HFFc6 (cell line): ENCODE measurements around the gene ALK. TPM values are rescaled to one million over a fixed set of nuclear protein-coding genes. Genes with fewer than 3 reads are reported as not detected.

Source experiments
- DNase-seq: peaks from one replicate; pipeline ENCODE4 v3.0.0-alpha.2; 2018
- H3K27ac Mint-ChIP-seq: 2 replicates; pipeline ENCODE4 v1.8.0; 2020; ENCODE audit warnings: mild to moderate bottlenecking, mixed read lengths
- H3K27me3 Mint-ChIP-seq: 2 replicates; pipeline ENCODE4 v1.8.0; 2021; ENCODE audit warnings: mild to moderate bottlenecking, moderate library complexity, mixed read lengths; ENCODE audit not compliant: insufficient read depth
- H3K36me3 Mint-ChIP-seq: 2 replicates; pipeline ENCODE4 v1.8.0; 2021; ENCODE audit warnings: low read depth, mixed read lengths
- H3K4me1 Mint-ChIP-seq: 2 replicates; pipeline ENCODE4 v1.8.0; 2020; ENCODE audit warnings: low read depth, mixed read lengths
- H3K4me3 Mint-ChIP-seq: 2 replicates; pipeline ENCODE4 v1.8.0; 2020; ENCODE audit warnings: mild to moderate bottlenecking, moderate library complexity, mixed read lengths
- H3K9me3 Mint-ChIP-seq: 2 replicates; pipeline ENCODE4 v1.8.0; 2020; ENCODE audit warnings: mild to moderate bottlenecking, mixed read lengths
- CTCF ChIP-seq: fragments of 200-600 bp; sonication (generic); IDR thresholded peaks from 2 replicates; pipeline ENCODE4 v1.5.0; 2021; ENCODE audit warnings: antibody characterized with exemption, mild to moderate bottlenecking
- total RNA-seq, 6 experiments: library from RNA; stranded (reverse); fragmentation: NEBNext Ultra II Directional; extraction: Animal tissue kit (Norgen Biotek cat#: 25700); gene quantifications; 2 replicates in 1 of 6; 3 replicates in 5 of 6; pipeline ENCODE4 v1.2.3, GENCODE V29; 2021

ALK gene
- total RNA-seq, 6 experiments from 2014 or later = not detected

- Mint-ChIP-seq H3K4me1 (peaks cover 21% of the 10 kb centered on the region), H3K27ac (no peak overlapping the region), H3K9me3 (no peaks in the 10 kb centered on the region), H3K4me3 (no peak overlapping the region), H3K36me3 (no peaks in the 10 kb centered on the region), H3K27me3 (peaks cover 16% of the 10 kb centered on the region; the same call in 1 of the 2 replicates)
- DNase-seq = no peak
- no peak for TF ChIP-seq CTCF
Observed at GRCh38 chr2:29531626-29532025, 389.8 kb downstream of the ALK start.

- Mint-ChIP-seq H3K4me1 (peaks cover 21% of the 10 kb centered on the region), H3K27me3 (peaks cover 16% of the 10 kb centered on the region; the same call in 1 of the 2 replicates), H3K4me3 (no peak overlapping the region), H3K36me3 (no peaks in the 10 kb centered on the region), H3K27ac (no peak overlapping the region; the same call in 1 of the 2 replicates), H3K9me3 (no peaks in the 10 kb centered on the region)
- no peak for TF ChIP-seq CTCF
- no peak for DNase-seq
Observed at GRCh38 chr2:29530281-29530680, 391.1 kb downstream of the ALK start.

- Mint-ChIP-seq H3K4me1 (peaks cover 21% of the 10 kb centered on the region), H3K4me3 (peak overlapping the region; percentile 77), H3K27ac (peak overlapping the region; percentile 88), H3K36me3 (no peaks in the 10 kb centered on the region), H3K9me3 (no peaks in the 10 kb centered on the region), H3K27me3 (peaks cover 12% of the 10 kb centered on the region; the same call in 1 of the 2 replicates)
- DNase-seq = peak; percentile 81
- TF ChIP-seq CTCF = no peak
Observed at GRCh38 chr2:29528891-29529520, 392.4 kb downstream of the ALK start.

GRCh38 chr2:29528371-29528770 is 393.0 kb downstream of the ALK start:
- DNase-seq = no peak
- H3K36me3 Mint-ChIP-seq = no peaks in the 10 kb centered on the region
- H3K4me3 Mint-ChIP-seq = peak overlapping the region; percentile 77
- peaks cover 26% of the 10 kb centered on the region for H3K4me1 Mint-ChIP-seq
- peaks cover 9% of the 10 kb centered on the region; the same call in 1 of the 2 replicates for H3K27me3 Mint-ChIP-seq
- no peak for TF ChIP-seq CTCF
- H3K9me3 Mint-ChIP-seq = no peaks in the 10 kb centered on the region
- peak overlapping the region; percentile 88 for H3K27ac Mint-ChIP-seq

GRCh38 chr2:29527947-29528346 is 393.4 kb downstream of the ALK start:
- H3K9me3 Mint-ChIP-seq = no peaks in the 10 kb centered on the region
- no peak overlapping the region for H3K4me3 Mint-ChIP-seq
- H3K4me1 Mint-ChIP-seq = peaks cover 30% of the 10 kb centered on the region
- H3K27me3 Mint-ChIP-seq = peaks cover 9% of the 10 kb centered on the region; the same call in 1 of the 2 replicates
- no peak overlapping the region for H3K27ac Mint-ChIP-seq
- no peak for TF ChIP-seq CTCF
- H3K36me3 Mint-ChIP-seq = no peaks in the 10 kb centered on the region
- DNase-seq = no peak
